Urinary bladder (tissue), 4 donors: ENCODE results near the gene KRT36. TPM values are rescaled to one million over a fixed set of nuclear protein-coding genes. Genes with fewer than 3 reads are reported as not detected.

Experiments used
- DNase-seq: peaks from one replicate; pipeline ENCODE4 v3.0.0-alpha.2; 2015; ENCODE audit errors: extremely low spot score
- H3K27ac ChIP-seq: one replicate; pipeline ENCODE4 v1.5.1; 2013; ENCODE audit warnings: low read depth, mild to moderate bottlenecking, moderate library complexity
- H3K36me3 ChIP-seq: one replicate; pipeline ENCODE4 v1.6.1; 2013; ENCODE audit warnings: mild to moderate bottlenecking, moderate library complexity; ENCODE audit not compliant: insufficient read depth
- H3K4me1 ChIP-seq: one replicate; pipeline ENCODE4 v1.6.1; 2013; ENCODE audit warnings: mild to moderate bottlenecking, moderate library complexity; ENCODE audit not compliant: insufficient read depth
- H3K4me3 ChIP-seq: one replicate; pipeline ENCODE4 v1.5.1; 2013; ENCODE audit warnings: low read depth, low read length
- WGBS: extraction: QIAGEN DNeasy Blood & Tissue Kit; methylation state at CpG from one replicate; pipeline ENCODE4 v1.1.7; 2013; 5-methylcytosine and 5-hydroxymethylcytosine counted together
- polyA plus RNA-seq: library from polyadenylated mRNA; stranded (reverse); fragments of 200-250 nt; gene quantifications from one replicate; pipeline ENCODE4 v1.2.3, GENCODE V29; 2013
- total RNA-seq: library from RNA; depleted of rRNA; stranded (reverse); fragments of >200 nt; gene quantifications from one replicate; pipeline ENCODE4 v1.2.3, GENCODE V29; 2014
- donor health status: healthy with polysubstance abuse.
- donor health status: healthy.

KRT36 gene
- total RNA-seq = not detected
- polyA plus RNA-seq = not detected

DNA sequence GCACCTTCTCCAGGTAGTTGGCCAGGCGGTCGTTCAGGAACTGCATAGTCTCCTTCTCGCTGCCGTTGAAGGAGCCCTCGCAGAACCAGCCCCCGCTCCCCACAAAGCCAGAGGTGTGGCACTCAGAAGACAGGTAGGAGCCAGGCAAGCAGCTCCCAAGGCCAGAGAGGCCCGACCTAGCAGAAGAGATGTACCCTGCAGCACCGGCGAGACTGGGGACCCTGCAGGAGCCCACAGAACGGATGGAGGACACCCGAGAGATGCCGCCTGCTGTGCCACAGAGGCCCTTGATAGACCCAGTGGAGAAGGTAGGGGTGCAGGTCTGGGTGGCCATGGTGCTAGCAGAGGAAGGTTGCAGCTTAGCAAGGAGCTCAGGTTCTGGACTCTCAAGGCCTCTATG lies at the start of gene KRT36:
KRT36 (minus strand) TSS at position 380 of the 400 bp plus-strand sequence; CDS start at position 334, 46 bp downstream.
- 93% methylated on average over 12 of the region's 12 CpGs for WGBS

DNA sequence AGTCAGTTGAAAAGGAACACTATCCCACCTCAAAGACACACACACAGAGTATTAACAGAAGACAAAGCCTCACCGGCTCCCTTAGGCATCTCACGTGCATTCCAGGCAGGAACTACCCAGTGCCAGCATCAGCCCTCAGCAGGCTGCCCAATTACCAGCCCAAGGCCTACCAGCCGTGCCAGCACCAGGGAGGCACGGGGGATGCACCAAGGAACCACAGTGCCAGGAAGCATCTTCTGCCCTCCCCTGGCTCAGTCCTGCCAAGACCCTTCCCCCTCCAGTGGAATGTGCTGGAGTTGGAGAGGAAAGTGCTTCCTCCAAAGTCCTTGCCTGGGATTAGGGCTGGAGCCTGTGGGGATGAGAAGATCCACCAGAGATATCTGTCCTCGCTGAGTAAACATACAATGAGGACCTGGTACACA lies 49.4 kb upstream of the KRT36 start:
- no peak overlapping the region for H3K27ac ChIP-seq
- no peaks in the 10 kb centered on the region for H3K36me3 ChIP-seq
- 60% methylated on average over 5 of the region's 5 CpGs for WGBS
- DNase-seq = no peak
- H3K4me3 ChIP-seq = no peak overlapping the region
- H3K4me1 ChIP-seq = no peaks in the 10 kb centered on the region

More for the DNA sequence above, at the start of gene KRT36:
- Histone ChIP-seq H3K4me3 (no peak within 1 kb of the TSS), H3K27ac (no peak within 1 kb of the TSS), H3K4me1 (no peaks in the 10 kb centered on the region), H3K36me3 (no peaks in the 10 kb centered on the region)
- no peak for DNase-seq

DNA sequence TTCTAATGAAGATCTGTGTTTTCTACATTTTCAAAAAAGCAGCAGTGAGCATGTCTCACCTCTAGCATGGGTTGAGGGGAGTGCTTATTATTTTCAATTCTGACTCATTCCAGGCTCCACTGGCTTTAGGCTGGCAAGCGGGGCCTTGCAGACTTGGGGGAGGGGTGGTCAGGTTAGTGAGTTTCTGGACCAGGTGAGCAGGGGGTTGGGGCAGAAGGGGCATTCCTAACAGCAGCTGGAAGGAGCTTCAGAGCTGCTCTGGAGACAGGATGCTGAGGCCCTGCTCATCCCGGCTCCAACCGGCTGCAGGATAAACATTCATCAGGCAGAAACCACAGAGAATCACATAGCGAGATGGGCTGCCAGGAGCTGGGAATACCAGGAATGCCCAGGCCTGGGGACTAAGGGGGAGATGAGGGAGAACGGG lies 48.9 kb upstream of the KRT36 start:
- Histone ChIP-seq H3K4me1 (no peaks in the 10 kb centered on the region), H3K27ac (no peak overlapping the region), H3K36me3 (no peaks in the 10 kb centered on the region), H3K4me3 (no peak overlapping the region)
- DNase-seq = no peak
- 53% methylated on average over 5 of the region's 5 CpGs for WGBS

DNA sequence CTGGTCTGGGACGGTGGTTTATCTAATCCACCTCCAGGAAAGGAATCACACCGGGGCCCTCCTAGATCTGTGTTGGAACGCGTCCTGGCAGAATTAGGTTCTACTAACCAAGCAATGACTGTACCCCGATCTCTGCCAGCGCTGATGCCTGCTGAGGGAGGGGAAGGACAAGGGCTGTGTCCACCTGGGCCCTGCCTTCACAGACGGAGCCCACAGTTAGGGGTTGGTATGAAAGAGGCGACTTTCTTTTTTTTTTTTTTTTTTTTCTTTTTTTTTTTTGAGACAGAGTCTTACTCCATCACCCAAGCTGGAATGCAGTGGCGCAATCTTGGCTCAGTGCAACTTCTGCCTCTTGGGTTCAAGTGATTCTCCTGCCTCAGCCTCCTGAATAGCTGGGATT lies 48.3 kb upstream of the KRT36 start:
- WGBS = 79% methylated on average over 9 of the region's 9 CpGs
- no peaks in the 10 kb centered on the region for H3K36me3 ChIP-seq
- no peak for DNase-seq
- no peak overlapping the region for H3K27ac ChIP-seq
- no peak overlapping the region for H3K4me3 ChIP-seq
- H3K4me1 ChIP-seq = no peaks in the 10 kb centered on the region

DNA sequence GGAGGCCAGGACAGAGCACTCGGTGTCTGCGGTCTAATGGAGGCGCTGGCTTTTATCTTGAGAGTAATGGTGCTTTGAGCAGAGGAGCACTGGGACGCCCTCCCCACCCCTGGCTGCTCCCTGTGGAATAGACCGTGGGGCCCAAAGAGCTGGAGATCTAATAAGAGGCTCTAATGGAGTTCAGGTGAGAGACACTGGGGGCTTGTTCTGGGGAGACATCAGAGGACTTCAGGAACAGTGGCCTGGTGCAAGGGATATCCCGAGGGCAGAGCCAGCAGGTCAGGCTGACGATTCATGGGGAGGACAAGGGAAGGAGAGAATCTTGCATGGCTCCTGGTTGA lies 47.9 kb upstream of the KRT36 start:
- H3K36me3 ChIP-seq = no peaks in the 10 kb centered on the region
- H3K27ac ChIP-seq = no peak overlapping the region
- H3K4me1 ChIP-seq = no peaks in the 10 kb centered on the region
- no peak for DNase-seq
- H3K4me3 ChIP-seq = no peak overlapping the region
- WGBS = 90% methylated on average over 7 of the region's 7 CpGs

DNA sequence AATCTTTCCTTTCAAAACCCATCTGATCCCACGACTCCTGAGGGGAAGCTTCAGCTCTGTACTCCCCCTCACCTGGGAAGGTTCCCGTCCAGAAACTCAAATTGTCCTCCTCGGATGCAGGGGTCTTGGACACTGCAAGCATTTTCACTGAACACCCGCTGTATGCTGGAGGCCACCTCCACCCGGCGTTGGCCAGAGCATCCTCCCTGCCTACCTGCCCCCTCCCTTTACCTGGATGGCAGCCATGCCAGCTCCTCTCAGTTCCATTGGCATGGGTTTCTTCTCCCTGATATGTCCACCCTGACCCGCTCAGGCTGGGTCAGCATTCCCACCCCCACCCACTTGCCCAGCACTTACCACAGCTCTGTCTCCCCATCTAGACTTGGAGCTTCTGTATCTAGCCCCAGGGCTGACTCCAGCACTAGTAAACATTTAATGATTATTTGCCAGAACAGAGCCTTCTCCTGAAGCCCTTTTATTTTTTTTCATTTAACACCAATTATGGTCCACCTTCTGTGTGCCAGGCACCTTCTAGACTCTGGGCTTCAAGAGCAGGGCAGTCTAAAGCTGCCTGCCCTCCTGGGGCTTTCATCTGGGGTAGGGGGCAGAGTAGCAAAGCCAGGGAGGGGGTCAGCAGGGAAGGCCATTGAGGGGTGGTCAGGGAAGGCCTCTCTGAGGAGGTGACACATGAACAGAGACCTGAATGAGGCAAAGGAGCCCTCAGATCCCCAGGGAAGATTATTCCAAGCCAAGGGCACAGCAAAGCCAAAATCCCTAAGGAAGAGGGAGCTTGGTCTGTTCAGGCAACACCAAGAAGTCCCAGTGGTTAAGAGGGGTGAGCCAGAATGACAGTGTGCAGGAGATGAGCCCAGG lies 47.3 kb upstream of the KRT36 start:
- H3K27ac ChIP-seq = no peak overlapping the region
- H3K4me1 ChIP-seq = no peaks in the 10 kb centered on the region
- H3K36me3 ChIP-seq = no peaks in the 10 kb centered on the region
- WGBS = 86% methylated on average over 7 of the region's 7 CpGs
- DNase-seq = no peak
- no peak overlapping the region for H3K4me3 ChIP-seq

DNA sequence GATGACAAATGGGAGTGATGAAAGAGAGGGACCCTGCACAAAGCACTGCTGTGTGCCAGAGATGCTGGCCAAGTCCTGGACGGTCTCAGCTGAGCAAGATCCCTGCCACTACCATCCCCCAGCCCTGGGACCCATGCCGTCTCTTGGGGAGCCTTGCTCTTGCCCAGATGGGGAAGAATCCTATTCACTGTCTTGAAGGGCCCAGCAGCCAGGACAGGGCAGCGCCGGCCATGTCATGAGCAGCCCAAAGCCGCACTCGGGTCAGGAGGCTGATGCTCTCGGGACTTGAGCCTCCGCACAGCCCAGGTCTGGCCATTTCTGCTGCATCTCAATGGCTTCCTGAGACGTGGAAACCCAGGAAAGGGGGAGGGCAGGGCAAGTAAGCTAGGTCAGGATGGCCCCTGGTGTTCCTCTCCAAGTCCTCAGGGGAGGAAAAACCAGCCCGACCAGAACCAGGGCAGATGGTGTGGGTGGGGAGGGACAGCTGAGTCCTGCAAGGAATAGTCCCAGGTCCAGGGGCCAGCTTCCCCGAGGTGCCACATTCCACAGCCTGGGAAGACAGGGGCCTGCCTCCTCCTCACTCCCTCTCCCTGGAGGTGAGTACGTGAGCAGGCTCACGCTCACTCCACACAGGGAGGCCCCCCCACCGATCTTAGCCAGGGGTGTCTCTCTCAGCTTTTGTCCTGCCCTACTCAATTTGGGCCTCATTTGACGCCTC lies 46.2 kb upstream of the KRT36 start:
- Histone ChIP-seq H3K36me3 (no peaks in the 10 kb centered on the region), H3K27ac (no peak overlapping the region), H3K4me3 (no peak overlapping the region), H3K4me1 (no peaks in the 10 kb centered on the region)
- no peak for DNase-seq
- 63% methylated on average over 15 of the region's 15 CpGs for whole genome bisulfite sequencing

DNA sequence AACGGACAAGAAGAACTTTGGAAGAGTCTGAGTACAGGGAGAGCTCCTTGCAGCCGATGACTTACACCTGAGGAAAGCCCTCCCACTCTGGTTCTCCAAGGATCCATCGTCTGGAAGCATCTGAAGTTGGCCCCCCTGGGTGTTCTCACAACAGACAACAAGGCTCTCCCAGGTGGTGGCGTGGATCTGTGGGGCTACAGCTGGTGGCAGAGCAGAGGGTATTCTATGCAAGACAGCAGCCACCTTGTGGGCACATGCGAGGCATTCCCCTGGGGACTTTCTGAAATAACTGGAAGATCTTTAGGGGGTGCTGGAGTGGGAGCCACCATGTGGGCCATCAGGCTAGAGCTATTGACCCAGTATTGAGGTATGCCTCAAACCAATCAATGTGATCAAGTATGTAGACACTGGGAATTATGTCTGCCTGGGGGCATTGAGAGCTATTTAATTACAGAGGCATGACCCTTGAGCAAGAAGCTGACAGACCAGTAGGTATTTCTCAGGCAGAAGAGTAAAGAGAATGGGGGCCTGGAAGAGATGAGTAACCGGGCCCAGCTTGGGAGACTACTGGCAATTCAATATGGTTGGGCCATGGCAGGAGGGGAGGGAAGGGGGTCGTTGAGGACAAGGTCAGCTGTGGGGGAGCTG lies 45.3 kb upstream of the KRT36 start:
- WGBS = 77% methylated on average over 7 of the region's 7 CpGs
- no peaks in the 10 kb centered on the region for H3K4me1 ChIP-seq
- no peak overlapping the region for H3K27ac ChIP-seq
- DNase-seq = no peak
- no peaks in the 10 kb centered on the region for H3K36me3 ChIP-seq
- H3K4me3 ChIP-seq = no peak overlapping the region

DNA sequence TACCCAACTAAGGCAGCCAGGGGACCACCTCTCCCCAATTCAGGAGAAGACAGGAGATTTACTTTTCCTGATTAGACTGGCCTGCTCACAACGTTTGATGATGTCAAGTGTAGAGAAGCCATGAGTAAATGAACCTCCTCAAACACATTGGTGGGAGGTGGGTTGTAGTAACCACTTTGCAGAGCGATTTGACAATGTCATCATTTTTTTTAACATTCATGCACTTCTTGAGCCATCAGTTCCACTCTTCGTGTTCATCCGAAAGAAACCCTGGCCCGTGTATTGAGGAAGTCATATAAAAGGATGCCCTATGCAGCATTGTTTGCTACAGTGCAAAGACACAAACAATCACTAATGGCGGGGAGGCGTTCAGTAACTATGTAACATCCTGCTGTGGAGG lies 43.9 kb upstream of the KRT36 start:
- Histone ChIP-seq H3K36me3 (no peaks in the 10 kb centered on the region), H3K27ac (no peak overlapping the region), H3K4me1 (no peaks in the 10 kb centered on the region), H3K4me3 (no peak overlapping the region)
- 83% methylated on average over 7 of the region's 7 CpGs for WGBS
- DNase-seq = no peak

DNA sequence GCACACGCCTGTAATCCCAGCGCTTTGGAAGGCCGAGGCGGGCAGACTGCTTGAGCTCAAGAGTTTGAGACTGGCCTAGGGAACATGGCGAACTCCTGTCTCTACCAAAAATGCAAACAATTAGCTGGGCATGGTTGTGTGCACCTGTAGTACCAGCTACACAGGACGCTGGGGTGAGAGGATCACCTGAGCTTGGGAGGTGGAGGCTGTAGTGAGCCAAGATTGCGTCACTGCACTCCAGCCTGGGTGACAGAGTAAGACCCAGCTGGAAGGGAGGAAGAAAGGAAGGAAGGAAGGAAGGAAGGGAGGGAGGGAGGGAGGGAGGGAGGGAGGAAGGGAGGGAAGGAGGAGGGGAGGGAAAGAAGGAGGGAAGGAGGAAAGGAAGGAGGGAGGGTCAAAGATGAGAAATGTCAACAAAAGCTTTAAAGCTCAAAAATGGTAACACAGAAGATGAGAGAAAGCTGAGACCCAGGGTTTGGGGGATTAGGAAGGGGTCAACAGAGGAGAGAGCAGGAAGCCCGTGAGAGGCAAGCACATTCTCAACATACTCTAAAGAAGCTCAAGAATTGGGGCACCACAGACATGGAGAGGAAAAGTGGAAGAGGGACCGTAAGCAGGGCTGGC lies 43.3 kb upstream of the KRT36 start:
- no peaks in the 10 kb centered on the region for H3K36me3 ChIP-seq
- no peak overlapping the region for H3K27ac ChIP-seq
- no peak overlapping the region for H3K4me3 ChIP-seq
- no peaks in the 10 kb centered on the region for H3K4me1 ChIP-seq
- no peak for DNase-seq
- WGBS = 75% methylated on average over 9 of the region's 9 CpGs

DNA sequence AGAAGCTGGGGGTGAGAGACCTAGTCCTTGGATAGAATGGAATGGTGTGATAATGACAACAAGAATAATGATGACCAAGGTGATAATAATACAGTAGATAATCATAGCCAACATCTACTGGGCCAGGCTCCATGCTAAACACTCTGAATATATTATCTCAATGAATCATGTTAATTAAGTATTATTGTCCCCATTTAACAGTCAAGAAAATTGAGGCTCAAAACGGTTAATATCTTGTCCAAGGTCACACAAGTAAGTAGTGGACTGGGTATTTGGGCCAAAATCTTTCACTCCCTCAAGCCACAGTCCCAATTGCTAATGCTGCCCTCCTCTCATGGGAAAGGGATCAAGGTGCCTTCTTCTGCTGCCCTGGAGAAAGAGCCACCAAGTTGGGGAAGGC lies 42.3 kb upstream of the KRT36 start:
- 77% methylated on average over 1 of the region's 1 CpG for WGBS
- H3K27ac ChIP-seq = no peak overlapping the region
- no peak for DNase-seq

DNA sequence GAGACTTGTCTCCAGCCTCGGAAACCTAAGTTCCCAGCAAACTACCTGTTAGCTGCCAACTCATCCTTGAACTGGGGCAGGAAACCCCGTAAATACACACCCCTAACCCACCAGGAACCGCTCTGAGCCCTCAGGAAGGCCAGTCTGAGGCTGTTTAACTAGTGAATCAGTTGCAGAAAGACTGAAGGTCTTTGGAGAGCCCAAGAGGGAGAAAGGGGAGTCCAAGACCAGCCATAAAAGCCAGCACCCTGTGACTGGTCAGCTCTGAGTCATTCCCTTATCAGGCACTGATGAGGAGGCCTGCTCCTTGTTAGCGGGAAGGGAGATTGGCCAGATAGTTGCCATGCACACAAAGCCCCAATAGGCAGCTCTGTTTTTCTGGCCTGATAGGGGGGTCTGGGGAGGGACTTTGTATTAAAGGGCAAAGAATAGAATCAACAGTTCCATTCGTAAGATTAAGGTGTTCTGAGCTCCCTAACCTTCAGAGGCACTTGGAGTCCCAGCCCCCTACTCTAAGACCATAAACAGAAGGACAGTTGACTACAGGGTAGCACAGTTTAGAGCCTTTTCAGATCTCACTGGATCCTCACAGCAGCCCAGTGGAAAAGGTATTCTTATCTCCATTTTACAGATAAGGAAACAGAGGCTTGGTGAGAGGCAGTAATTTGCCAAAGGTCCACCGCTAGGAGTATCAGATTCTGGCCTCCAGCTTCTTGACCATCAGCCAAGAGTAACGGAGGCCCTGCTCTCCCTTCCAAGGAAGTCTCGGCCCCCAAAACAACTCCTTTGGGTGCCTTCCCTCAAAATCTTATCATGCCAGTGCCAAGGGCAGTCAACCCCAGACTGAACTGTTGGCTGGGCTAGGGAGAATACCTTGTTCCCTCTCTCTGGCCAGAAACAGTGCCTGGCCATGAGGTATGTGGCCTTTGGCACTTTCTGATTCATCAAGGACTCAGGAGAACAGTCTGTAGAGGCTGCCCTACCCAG lies 40.6 kb upstream of the KRT36 start:
- Histone ChIP-seq H3K4me1 (no peaks in the 10 kb centered on the region), H3K4me3 (no peak overlapping the region), H3K36me3 (no peaks in the 10 kb centered on the region), H3K27ac (peak overlapping the region; percentile 19)
- WGBS = 66% methylated on average over 8 of the region's 8 CpGs
- no peak for DNase-seq

More for the DNA sequence above, 42.3 kb upstream of the KRT36 start:
- Histone ChIP-seq H3K36me3 (no peaks in the 10 kb centered on the region), H3K4me3 (no peak overlapping the region), H3K4me1 (no peaks in the 10 kb centered on the region)
